Mesendoderm (in vitro differentiated cells): Measurements from ENCODE around the gene SLC8A1.

Experiments
- DNase-seq: peaks from one replicate; pipeline ENCODE4 v3.0.0; 2013
- H2AK5ac ChIP-seq: 2 replicates; pipeline ENCODE4 v1.6.1; 2013; ENCODE audit warnings: low read length, inconsistent platforms
- H2BK120ac ChIP-seq: 2 replicates; pipeline ENCODE4 v1.6.1; 2013; ENCODE audit warnings: low read depth, mild to moderate bottlenecking, low read length, moderate library complexity, mixed read lengths
- H2BK15ac ChIP-seq: replicated peaks from 2 replicates; pipeline ENCODE4 v1.6.1; 2013; ENCODE audit warnings: low read depth, mild to moderate bottlenecking, moderate library complexity
- H2BK5ac ChIP-seq: 2 replicates; pipeline ENCODE4 v1.6.1; 2013; ENCODE audit warnings: low read length, inconsistent platforms
- H3K18ac ChIP-seq: 2 replicates; pipeline ENCODE4 v1.6.1; 2013; ENCODE audit warnings: mild to moderate bottlenecking, low read length, mixed read lengths
- H3K23ac ChIP-seq: one replicate; pipeline ENCODE4 v1.6.1; 2013; ENCODE audit warnings: low read length
- H3K27ac ChIP-seq: 2 replicates; pipeline ENCODE4 v1.5.1; 2013; ENCODE audit warnings: low read depth, mild to moderate bottlenecking, inconsistent platforms, low read length, moderate library complexity
- H3K27me3 ChIP-seq: 2 replicates; pipeline ENCODE4 v1.6.1; 2013; ENCODE audit warnings: low read length, control low read depth, mild to moderate bottlenecking, inconsistent platforms; ENCODE audit not compliant: insufficient read depth, poor library complexity
- H3K36me3 ChIP-seq: 2 replicates; pipeline ENCODE4 v1.6.1; 2013; ENCODE audit warnings: low read length, inconsistent platforms; ENCODE audit not compliant: control insufficient read depth, insufficient read depth
- H3K4ac ChIP-seq: one replicate; pipeline ENCODE4 v1.6.1; 2013; ENCODE audit warnings: low read depth, mild to moderate bottlenecking, low read length, moderate library complexity
- H3K4me1 ChIP-seq: 2 replicates; pipeline ENCODE4 v1.6.1; 2013; ENCODE audit warnings: low read depth, low read length, inconsistent platforms; ENCODE audit not compliant: control insufficient read depth
- H3K4me2 ChIP-seq: 2 replicates; pipeline ENCODE4 v1.6.1; 2013; ENCODE audit warnings: low read length
- H3K4me3 ChIP-seq: 2 replicates; pipeline ENCODE4 v1.5.1; 2013; ENCODE audit warnings: mild to moderate bottlenecking, low read length
- H3K56ac ChIP-seq: one replicate; pipeline ENCODE4 v1.6.1; 2013; ENCODE audit warnings: low read length
- H3K79me1 ChIP-seq: 2 replicates; pipeline ENCODE4 v1.6.1; 2013; ENCODE audit warnings: low read length, inconsistent platforms
- H3K79me2 ChIP-seq: 2 replicates; pipeline ENCODE4 v1.6.1; 2013; ENCODE audit warnings: mild to moderate bottlenecking, low read length; ENCODE audit not compliant: control insufficient read depth, insufficient read depth
- H3K9ac ChIP-seq: 2 replicates; pipeline ENCODE4 v1.6.1; 2013; ENCODE audit warnings: low read length, inconsistent platforms
- H4K5ac ChIP-seq: one replicate; pipeline ENCODE4 v1.6.1; 2013; ENCODE audit warnings: low read length
- H4K8ac ChIP-seq: one replicate; pipeline ENCODE4 v1.6.1; 2013; ENCODE audit warnings: low read depth, mild to moderate bottlenecking, control low read depth, low read length, moderate library complexity
- WGBS: extraction: QIAGEN DNeasy Blood & Tissue Kit; methylation state at CpG from one replicate; pipeline ENCODE4 v1.1.7; 2013; ENCODE audit warnings: low lambda C conversion rate, missing lambda C conversion rate; ENCODE audit not compliant: insufficient coverage; ENCODE audit errors: extremely low coverage; 5-methylcytosine and 5-hydroxymethylcytosine counted together

Gene SLC8A1

DNA sequence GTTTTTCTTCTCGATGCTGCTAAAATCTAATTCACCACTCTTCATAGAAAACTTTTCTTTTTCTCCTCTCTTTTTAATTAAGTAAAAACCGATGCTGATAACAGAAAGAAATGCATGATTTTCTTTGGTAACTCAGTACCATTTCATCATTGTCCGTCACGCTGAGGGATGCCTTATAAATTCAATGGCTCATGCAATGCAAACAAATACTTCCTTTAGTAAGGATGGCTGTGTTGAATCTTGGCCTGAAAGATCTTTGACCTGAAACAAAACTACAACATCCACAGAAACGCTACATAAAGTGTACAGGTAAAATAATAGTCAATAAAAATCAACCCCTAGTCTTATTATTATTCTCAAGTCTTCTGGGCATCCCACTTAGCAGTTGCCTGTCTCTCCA lies 261.4 kb downstream of the SLC8A1 start:
- H4K5ac ChIP-seq: no peak overlapping the region
- H3K9ac ChIP-seq: no peak overlapping the region
- DNase-seq: no peak
- H3K4me1 ChIP-seq: no peaks in the 10 kb centered on the region
- H3K79me2 ChIP-seq: no peaks in the 10 kb centered on the region
- no peak overlapping the region for H3K56ac ChIP-seq
- no peak overlapping the region for H3K4ac ChIP-seq
- H2BK120ac ChIP-seq: no peak overlapping the region
- no peaks in the 10 kb centered on the region for H3K79me1 ChIP-seq
- H3K18ac ChIP-seq: no peak overlapping the region
- no peak overlapping the region for H3K23ac ChIP-seq
- H2BK15ac ChIP-seq: peak overlapping the region; percentile 36
- H4K8ac ChIP-seq: no peak overlapping the region
- no CpG with 5 or more reads among the region's 5 CpGs for whole genome bisulfite sequencing
- H2AK5ac ChIP-seq: no peak overlapping the region
- H3K4me2 ChIP-seq: no peak overlapping the region
- no peak overlapping the region for H3K4me3 ChIP-seq
- no peak overlapping the region for H2BK5ac ChIP-seq
- H3K27ac ChIP-seq: no peak overlapping the region
- H3K27me3 ChIP-seq: no peaks in the 10 kb centered on the region
- H3K36me3 ChIP-seq: no peaks in the 10 kb centered on the region

DNA sequence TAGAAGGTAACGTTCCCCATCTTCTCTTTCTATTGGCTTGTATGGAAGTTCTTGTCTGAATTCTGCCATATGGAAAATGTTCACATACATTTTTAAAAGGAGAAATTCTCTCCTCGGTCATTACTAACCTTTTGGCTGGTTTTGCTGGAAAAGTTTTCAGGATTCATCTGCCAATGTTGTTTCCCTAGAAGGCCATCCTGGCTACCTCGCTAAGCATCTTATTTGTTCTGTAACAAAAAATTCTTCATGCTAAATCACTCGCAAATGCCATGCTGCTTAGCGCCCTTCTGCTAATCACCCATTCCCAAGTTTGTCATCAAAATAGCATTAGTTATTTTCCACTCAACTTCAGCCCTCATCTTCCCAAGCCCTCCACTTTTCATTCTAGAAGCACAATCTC lies 262.0 kb downstream of the SLC8A1 start:
- Histone ChIP-seq H3K4me1 (no peaks in the 10 kb centered on the region), H3K56ac (no peak overlapping the region), H3K79me1 (no peaks in the 10 kb centered on the region), H2BK120ac (no peak overlapping the region), H2BK5ac (no peak overlapping the region), H3K4ac (no peak overlapping the region), H3K9ac (no peak overlapping the region), H3K23ac (no peak overlapping the region), H3K36me3 (no peaks in the 10 kb centered on the region), H4K8ac (no peak overlapping the region), H2AK5ac (no peak overlapping the region), H4K5ac (no peak overlapping the region), H2BK15ac (no peak overlapping the region), H3K27ac (no peak overlapping the region), H3K4me2 (no peak overlapping the region), H3K27me3 (no peaks in the 10 kb centered on the region), H3K4me3 (no peak overlapping the region), H3K79me2 (no peaks in the 10 kb centered on the region), H3K18ac (no peak overlapping the region)
- no peak for DNase-seq
- no CpG with 5 or more reads among the region's 5 CpGs for WGBS

DNA sequence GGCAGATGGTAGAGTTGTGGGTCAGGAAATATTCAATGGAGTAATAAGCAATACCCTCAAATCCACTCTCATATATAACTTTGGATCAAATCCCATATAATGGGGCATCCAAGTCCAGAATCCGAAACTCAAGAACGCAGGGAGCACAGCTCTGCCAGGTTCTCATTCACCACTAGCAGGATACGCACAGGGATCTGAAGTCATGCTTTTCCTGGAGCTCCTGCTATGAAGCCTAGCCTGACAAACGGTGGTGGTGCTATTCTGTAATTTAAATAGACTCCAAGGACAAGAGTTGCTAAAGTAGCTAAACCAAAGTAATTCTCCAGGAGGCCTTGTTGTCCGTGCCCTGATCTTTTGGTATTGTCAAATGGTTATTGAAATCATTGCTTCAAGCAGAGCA lies 264.8 kb downstream of the SLC8A1 start:
- Histone ChIP-seq H2BK120ac (no peak overlapping the region), H2BK15ac (no peak overlapping the region), H3K4me2 (no peak overlapping the region), H3K36me3 (no peaks in the 10 kb centered on the region), H2BK5ac (no peak overlapping the region), H3K79me1 (no peaks in the 10 kb centered on the region), H3K4ac (no peak overlapping the region), H2AK5ac (no peak overlapping the region), H4K8ac (no peak overlapping the region), H3K27ac (no peak overlapping the region), H3K4me1 (no peaks in the 10 kb centered on the region), H3K23ac (no peak overlapping the region), H4K5ac (no peak overlapping the region), H3K9ac (no peak overlapping the region), H3K18ac (no peak overlapping the region), H3K4me3 (no peak overlapping the region), H3K56ac (no peak overlapping the region), H3K27me3 (no peaks in the 10 kb centered on the region), H3K79me2 (no peaks in the 10 kb centered on the region)
- WGBS: no CpG with 5 or more reads among the region's 5 CpGs
- DNase-seq: no peak

DNA sequence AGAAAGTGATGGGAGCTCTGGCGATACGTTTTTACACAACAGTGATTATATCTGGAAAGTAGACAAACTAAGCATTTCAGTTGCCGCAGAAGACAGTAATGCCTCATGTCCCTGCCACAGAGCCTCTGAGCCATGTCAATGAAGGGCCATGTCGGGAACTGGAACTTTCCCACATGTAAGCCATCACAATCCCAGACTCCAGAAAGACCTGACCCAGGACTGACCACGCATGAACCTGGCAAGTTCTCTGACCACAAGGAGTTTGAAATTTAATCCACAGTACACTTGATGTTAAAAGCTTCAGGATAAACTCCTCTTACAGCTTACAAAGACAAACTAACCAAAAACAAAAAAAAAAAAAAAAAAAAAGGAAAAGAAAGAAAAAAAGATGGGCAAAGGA lies 267.3 kb downstream of the SLC8A1 start:
- no peak overlapping the region for H3K4me3 ChIP-seq
- H3K56ac ChIP-seq: no peak overlapping the region
- no peaks in the 10 kb centered on the region for H3K79me2 ChIP-seq
- no peaks in the 10 kb centered on the region for H3K4me1 ChIP-seq
- H3K79me1 ChIP-seq: no peaks in the 10 kb centered on the region
- no peak overlapping the region for H2BK120ac ChIP-seq
- H3K9ac ChIP-seq: no peak overlapping the region
- no peak overlapping the region for H4K5ac ChIP-seq
- no peak overlapping the region for H3K18ac ChIP-seq
- no peak overlapping the region for H4K8ac ChIP-seq
- DNase-seq: no peak
- H2BK5ac ChIP-seq: no peak overlapping the region
- H3K27me3 ChIP-seq: no peaks in the 10 kb centered on the region
- WGBS: no CpG with 5 or more reads among the region's 5 CpGs
- H3K4me2 ChIP-seq: no peak overlapping the region
- no peak overlapping the region for H2BK15ac ChIP-seq
- no peak overlapping the region for H2AK5ac ChIP-seq
- no peak overlapping the region for H3K27ac ChIP-seq
- H3K36me3 ChIP-seq: no peaks in the 10 kb centered on the region
- H3K23ac ChIP-seq: no peak overlapping the region
- H3K4ac ChIP-seq: no peak overlapping the region

DNA sequence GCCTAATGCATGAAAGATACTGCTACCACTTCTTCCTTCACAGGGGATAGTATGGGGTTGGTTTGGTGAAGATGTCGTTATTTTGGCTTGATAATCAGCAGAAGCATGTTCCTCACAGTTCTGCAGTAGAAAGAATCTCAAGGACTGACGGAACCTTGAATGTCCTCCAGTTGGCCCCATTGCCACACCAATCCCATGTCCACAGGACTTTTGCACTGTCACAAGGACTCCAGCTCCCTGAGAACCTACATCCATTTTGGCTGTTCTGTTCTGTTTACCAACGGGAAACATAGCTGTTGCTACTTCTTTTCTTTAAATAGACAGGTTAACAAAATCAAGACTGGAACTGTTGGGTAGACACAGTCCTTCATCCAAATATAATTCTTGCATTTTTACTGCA lies 270.0 kb downstream of the SLC8A1 start:
- Histone ChIP-seq H3K56ac (no peak overlapping the region), H4K8ac (no peak overlapping the region), H3K18ac (no peak overlapping the region), H3K4me3 (no peak overlapping the region), H2BK15ac (no peak overlapping the region), H3K36me3 (no peaks in the 10 kb centered on the region), H3K4me2 (no peak overlapping the region), H3K27me3 (no peaks in the 10 kb centered on the region), H3K79me2 (no peaks in the 10 kb centered on the region), H3K27ac (no peak overlapping the region), H2BK5ac (no peak overlapping the region), H2BK120ac (no peak overlapping the region), H3K23ac (no peak overlapping the region), H3K4ac (no peak overlapping the region), H2AK5ac (no peak overlapping the region), H4K5ac (no peak overlapping the region), H3K79me1 (no peaks in the 10 kb centered on the region), H3K4me1 (no peaks in the 10 kb centered on the region), H3K9ac (no peak overlapping the region)
- no CpG with 5 or more reads among the region's 3 CpGs for WGBS
- DNase-seq: no peak

DNA sequence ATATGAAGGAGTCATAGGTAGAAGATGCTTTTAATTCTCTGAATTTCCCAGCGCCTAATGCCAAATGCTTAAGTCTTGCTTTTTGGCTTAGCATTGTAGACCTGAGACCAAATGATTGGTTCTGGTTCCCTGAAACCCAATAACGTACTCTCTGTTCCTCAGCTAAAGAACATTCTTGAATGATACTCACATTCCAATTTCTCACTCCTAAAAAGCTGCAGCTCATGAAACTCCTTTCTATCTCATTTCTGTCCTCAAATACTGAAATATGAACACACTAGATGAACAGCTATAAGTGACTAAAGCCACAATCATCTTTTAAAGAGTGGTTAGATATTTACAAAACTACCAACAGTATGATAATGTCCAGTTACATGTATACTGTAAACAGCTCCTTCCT lies 272.1 kb downstream of the SLC8A1 start:
- no peak overlapping the region for H3K27ac ChIP-seq
- no peaks in the 10 kb centered on the region for H3K79me2 ChIP-seq
- H3K9ac ChIP-seq: no peak overlapping the region
- H3K4ac ChIP-seq: no peak overlapping the region
- H3K4me1 ChIP-seq: no peaks in the 10 kb centered on the region
- no peak overlapping the region for H2AK5ac ChIP-seq
- H3K36me3 ChIP-seq: no peaks in the 10 kb centered on the region
- no peak overlapping the region for H2BK120ac ChIP-seq
- no peak overlapping the region for H3K56ac ChIP-seq
- no peak for DNase-seq
- no peak overlapping the region for H4K8ac ChIP-seq
- H3K18ac ChIP-seq: no peak overlapping the region
- no peak overlapping the region for H4K5ac ChIP-seq
- no peak overlapping the region for H2BK15ac ChIP-seq
- no peak overlapping the region for H3K4me2 ChIP-seq
- H3K79me1 ChIP-seq: no peaks in the 10 kb centered on the region
- no peaks in the 10 kb centered on the region for H3K27me3 ChIP-seq
- H3K23ac ChIP-seq: no peak overlapping the region
- no peak overlapping the region for H2BK5ac ChIP-seq
- WGBS: no CpG with 5 or more reads among the region's 2 CpGs
- H3K4me3 ChIP-seq: no peak overlapping the region
